Testis (tissue), 2 donors: ENCODE measurements around the gene TIMMDC1.

Experiments used
- POLR2A ChIP-seq: fragments of 450-650 bp; IDR thresholded peaks from one replicate; pipeline ENCODE4 v1.6.1; 2017; ENCODE audit warnings: antibody characterized with exemption, mild to moderate bottlenecking, moderate library complexity
- TF ChIP-seq, protein P1 (sequence below), 3 experiments: fragments of 450-650 bp in 2 of 3; fragments of 200-600 bp in 1 of 3; sonication (generic) in 1 of 3; IDR thresholded peaks; one replicate each; pipeline ENCODE4 v1.5.1; 2016 to 2019; ENCODE audit warnings: antibody characterized with exemption in 3 of 3, mild to moderate bottlenecking in 2 of 3, moderate library complexity in 1 of 3

DNA sequence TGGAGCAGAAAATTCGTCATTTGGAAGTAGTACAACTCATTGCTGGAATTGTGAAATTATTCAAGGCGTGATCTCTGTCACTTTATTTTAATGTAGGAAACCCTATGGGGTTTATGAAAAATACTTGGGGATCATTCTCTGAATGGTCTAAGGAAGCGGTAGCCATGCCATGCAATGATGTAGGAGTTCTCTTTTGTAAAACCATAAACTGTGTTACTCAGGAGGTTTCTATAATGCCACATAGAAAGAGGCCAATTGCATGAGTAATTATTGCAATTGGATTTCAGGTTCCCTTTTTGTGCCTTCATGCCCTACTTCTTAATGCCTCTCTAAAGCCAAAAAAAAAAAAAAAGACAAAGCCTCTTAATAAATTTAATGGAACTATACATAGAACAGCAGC, 5.5 kb upstream of the TIMMDC1 start:
- TF ChIP-seq, protein P1, sequence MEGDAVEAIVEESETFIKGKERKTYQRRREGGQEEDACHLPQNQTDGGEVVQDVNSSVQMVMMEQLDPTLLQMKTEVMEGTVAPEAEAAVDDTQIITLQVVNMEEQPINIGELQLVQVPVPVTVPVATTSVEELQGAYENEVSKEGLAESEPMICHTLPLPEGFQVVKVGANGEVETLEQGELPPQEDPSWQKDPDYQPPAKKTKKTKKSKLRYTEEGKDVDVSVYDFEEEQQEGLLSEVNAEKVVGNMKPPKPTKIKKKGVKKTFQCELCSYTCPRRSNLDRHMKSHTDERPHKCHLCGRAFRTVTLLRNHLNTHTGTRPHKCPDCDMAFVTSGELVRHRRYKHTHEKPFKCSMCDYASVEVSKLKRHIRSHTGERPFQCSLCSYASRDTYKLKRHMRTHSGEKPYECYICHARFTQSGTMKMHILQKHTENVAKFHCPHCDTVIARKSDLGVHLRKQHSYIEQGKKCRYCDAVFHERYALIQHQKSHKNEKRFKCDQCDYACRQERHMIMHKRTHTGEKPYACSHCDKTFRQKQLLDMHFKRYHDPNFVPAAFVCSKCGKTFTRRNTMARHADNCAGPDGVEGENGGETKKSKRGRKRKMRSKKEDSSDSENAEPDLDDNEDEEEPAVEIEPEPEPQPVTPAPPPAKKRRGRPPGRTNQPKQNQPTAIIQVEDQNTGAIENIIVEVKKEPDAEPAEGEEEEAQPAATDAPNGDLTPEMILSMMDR (IDR thresholded peaks at IDR 0.05) = no peak
- TF ChIP-seq POLR2A = no peak
